Neuron (in vitro differentiated cells): ENCODE measurements around the gene FGL2.

Experiments used
- H2AFZ ChIP-seq: one replicate; pipeline ENCODE4 v1.6.1; 2013; ENCODE audit warnings: low read depth, mild to moderate bottlenecking, inconsistent platforms, low read length, moderate library complexity
- H3K27me3 ChIP-seq: one replicate; pipeline ENCODE4 v1.6.1; 2013; ENCODE audit warnings: low read length; ENCODE audit not compliant: insufficient read depth
- H3K36me3 ChIP-seq: one replicate; pipeline ENCODE4 v1.6.1; 2013; ENCODE audit warnings: low read length; ENCODE audit not compliant: insufficient read depth
- H3K4me1 ChIP-seq: one replicate; pipeline ENCODE4 v1.6.1; 2013; ENCODE audit warnings: low read length; ENCODE audit not compliant: insufficient read depth
- H3K4me3 ChIP-seq: 2 replicates; pipeline ENCODE4 v1.5.1; 2013; ENCODE audit warnings: mild to moderate bottlenecking, low read length, moderate library complexity
- H3K9me3 ChIP-seq: one replicate; pipeline ENCODE4 v1.6.1; 2013; ENCODE audit warnings: low read length

The FGL2 gene, protein sequence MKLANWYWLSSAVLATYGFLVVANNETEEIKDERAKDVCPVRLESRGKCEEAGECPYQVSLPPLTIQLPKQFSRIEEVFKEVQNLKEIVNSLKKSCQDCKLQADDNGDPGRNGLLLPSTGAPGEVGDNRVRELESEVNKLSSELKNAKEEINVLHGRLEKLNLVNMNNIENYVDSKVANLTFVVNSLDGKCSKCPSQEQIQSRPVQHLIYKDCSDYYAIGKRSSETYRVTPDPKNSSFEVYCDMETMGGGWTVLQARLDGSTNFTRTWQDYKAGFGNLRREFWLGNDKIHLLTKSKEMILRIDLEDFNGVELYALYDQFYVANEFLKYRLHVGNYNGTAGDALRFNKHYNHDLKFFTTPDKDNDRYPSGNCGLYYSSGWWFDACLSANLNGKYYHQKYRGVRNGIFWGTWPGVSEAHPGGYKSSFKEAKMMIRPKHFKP

DNA sequence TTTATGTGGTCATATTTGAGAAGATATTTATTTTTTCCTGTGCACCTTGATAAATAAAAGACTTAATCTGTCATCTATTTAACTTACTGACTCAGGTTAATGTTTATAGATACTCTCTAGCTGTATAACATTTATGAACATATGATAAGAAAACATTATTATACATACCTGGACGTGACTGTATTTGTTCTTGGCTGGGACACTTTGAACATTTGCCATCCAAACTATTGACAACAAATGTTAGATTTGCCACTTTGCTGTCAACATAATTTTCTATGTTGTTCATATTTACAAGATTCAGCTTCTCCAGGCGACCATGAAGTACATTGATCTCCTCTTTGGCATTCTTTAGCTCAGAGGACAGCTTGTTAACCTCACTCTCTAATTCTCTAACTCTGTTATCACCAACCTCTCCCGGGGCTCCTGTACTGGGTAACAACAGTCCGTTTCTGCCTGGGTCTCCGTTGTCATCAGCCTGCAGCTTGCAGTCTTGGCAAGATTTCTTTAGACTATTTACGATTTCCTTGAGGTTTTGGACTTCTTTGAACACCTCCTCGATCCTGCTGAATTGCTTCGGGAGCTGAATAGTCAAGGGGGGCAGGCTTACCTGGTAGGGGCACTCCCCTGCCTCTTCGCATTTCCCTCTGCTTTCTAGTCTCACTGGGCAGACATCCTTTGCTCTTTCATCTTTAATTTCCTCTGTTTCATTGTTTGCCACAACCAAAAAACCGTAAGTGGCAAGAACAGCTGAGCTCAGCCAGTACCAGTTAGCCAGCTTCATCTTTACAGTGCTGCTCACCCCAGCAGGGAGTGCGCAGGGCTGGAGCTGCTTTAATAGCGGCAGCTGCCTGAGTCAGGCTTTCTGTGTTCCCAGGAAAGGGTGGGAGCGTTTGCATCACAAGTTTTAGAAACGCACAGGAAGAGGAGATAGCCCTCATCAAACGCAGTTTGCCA, at the start of gene FGL2:
Gene FGL2 (minus strand): TSS at position 807 of the 954 bp plus-strand sequence. CDS start 26 bp downstream, at position 781.
- Histone ChIP-seq H3K27me3 (no peaks in the 10 kb centered on the region), H3K4me1 (peaks cover 13% of the 10 kb centered on the region), H3K9me3 (no peaks in the 10 kb centered on the region), H2AFZ (peak within 1 kb of the TSS; percentile 50), H3K4me3 (peak within 1 kb of the TSS; percentile 4), H3K36me3 (no peaks in the 10 kb centered on the region)

DNA sequence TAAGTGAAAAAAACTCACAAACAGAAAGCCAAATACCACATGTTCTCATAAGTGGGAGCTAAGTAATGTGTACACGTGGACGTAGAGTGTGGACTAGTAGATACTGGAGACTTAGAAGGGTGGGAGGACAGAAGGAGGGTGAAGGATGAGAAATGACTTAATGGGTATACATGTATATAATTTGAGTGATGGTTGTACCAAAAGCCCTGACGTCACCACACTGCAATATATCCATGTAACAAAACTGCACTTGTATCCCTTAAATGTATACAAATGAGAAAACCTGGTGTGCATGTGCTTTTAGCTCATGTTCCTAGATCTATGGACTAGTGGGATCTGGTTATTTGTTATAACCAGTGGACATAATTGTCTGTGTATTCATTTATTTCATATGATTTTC, 48.5 kb upstream of the FGL2 start:
- Histone ChIP-seq H3K4me3 (no peak overlapping the region), H3K9me3 (no peaks in the 10 kb centered on the region), H3K27me3 (no peaks in the 10 kb centered on the region), H3K36me3 (no peaks in the 10 kb centered on the region), H3K4me1 (peaks cover 2% of the 10 kb centered on the region), H2AFZ (no peak overlapping the region)

DNA sequence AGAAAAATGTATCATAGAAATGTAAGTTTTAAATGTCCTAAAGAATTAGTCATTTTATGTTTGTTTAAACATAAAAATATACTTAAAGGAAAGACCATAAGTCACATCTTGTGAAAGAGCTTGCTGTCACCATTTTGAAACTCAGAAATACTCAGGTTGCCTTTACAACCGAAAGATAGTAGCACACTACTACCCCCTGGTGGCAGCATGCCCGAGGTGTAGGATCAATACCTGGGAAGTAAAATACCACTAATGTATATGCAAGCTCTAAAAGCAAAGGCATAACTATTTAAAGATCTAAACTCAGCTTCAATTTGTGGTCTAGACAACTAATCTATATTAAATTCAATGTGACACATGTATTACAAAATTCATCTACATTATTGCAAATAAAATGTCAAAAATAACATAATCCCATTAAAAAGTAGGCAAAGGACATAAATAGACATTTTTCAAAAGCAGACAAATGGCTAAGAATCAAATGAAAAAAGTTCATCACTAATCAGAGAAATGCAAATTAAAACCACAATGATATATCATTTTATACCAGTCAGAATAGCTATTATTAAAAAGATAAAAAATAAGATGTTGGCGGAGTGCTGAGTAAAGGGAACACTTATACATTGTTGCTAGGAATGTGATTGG, 47.7 kb upstream of the FGL2 start:
- H3K36me3 ChIP-seq: no peaks in the 10 kb centered on the region
- no peak overlapping the region for H3K4me3 ChIP-seq
- H2AFZ ChIP-seq: no peak overlapping the region
- H3K27me3 ChIP-seq: no peaks in the 10 kb centered on the region
- H3K9me3 ChIP-seq: no peaks in the 10 kb centered on the region
- peaks cover 7% of the 10 kb centered on the region for H3K4me1 ChIP-seq

DNA sequence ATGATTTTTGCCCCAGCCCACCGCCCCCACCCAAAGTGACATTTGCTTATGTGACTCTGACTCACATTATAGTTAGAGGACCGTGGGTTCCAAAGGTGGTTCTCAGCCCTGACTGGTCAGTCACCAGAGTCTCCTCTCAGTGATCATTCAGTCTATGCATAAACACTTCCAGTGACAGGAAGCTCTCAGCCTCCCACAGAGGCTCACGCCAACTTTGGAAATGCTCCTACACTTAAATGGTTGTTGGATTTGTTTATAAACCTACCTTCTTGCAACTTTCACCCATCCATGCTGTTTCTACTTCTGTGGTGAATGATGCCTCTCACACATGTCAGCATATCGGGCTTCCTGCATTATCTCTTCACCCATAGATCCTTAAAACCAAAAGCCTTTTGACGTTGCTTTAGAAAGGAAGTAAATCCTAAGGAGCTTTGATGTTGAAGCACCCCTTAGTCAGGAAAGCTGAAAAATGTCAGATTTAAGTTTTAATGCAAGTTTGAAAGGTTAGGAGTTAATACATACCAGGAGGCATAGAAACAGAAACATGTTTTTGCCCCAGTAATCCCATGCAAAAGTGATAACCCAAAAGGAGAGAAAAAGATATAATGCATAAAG, 46.5 kb upstream of the FGL2 start:
- Histone ChIP-seq H3K36me3 (no peaks in the 10 kb centered on the region), H3K9me3 (no peaks in the 10 kb centered on the region), H2AFZ (no peak overlapping the region), H3K4me1 (peaks cover 7% of the 10 kb centered on the region), H3K4me3 (no peak overlapping the region), H3K27me3 (no peaks in the 10 kb centered on the region)

- H2AFZ ChIP-seq: no peak overlapping the region
- H3K9me3 ChIP-seq: no peaks in the 10 kb centered on the region
- peaks cover 7% of the 10 kb centered on the region for H3K4me1 ChIP-seq
These were observed 45.6 kb upstream of the FGL2 start for GRCh38 chr7:77245015-77245755.

GRCh38 chr7:77244222-77244934, 44.8 kb upstream of the FGL2 start:
- H3K36me3 ChIP-seq: no peaks in the 10 kb centered on the region
- H3K27me3 ChIP-seq: no peaks in the 10 kb centered on the region
- peaks cover 7% of the 10 kb centered on the region for H3K4me1 ChIP-seq
- H3K9me3 ChIP-seq: no peaks in the 10 kb centered on the region
- no peak overlapping the region for H3K4me3 ChIP-seq
- no peak overlapping the region for H2AFZ ChIP-seq

More at GRCh38 chr7:77245015-77245755, 45.6 kb upstream of the FGL2 start:
- Histone ChIP-seq H3K27me3 (no peaks in the 10 kb centered on the region), H3K36me3 (no peaks in the 10 kb centered on the region), H3K4me3 (no peak overlapping the region)

DNA sequence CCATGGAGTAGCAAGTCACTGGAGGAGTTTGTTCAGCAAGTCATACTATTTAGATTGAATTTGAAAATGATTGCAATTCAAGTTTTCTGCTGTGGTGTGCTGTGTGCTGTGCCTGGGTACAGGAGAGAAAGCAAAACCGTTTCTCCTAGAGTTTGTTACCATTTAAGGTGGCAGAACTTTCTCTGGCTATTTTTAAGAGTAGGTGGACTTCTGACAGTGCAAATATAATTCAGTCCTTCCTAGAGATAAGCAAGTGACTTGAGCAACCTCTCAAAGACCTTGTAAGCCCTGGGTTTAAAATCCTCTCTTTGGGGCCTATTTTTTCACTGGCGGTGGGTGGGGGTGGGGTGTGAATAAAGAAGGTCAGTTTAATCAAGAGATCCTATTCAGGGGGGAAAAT, 42.9 kb upstream of the FGL2 start:
- Histone ChIP-seq H3K9me3 (no peaks in the 10 kb centered on the region), H3K4me1 (peaks cover 7% of the 10 kb centered on the region), H3K27me3 (no peaks in the 10 kb centered on the region), H2AFZ (no peak overlapping the region), H3K36me3 (no peaks in the 10 kb centered on the region), H3K4me3 (no peak overlapping the region)

GRCh38 chr7:77242068-77242467, 42.4 kb upstream of the FGL2 start:
- H3K9me3 ChIP-seq: no peaks in the 10 kb centered on the region
- no peaks in the 10 kb centered on the region for H3K27me3 ChIP-seq
- H3K4me3 ChIP-seq: no peak overlapping the region
- no peaks in the 10 kb centered on the region for H3K36me3 ChIP-seq
- no peak overlapping the region for H2AFZ ChIP-seq
- peaks cover 7% of the 10 kb centered on the region for H3K4me1 ChIP-seq

- H3K27me3 ChIP-seq: no peaks in the 10 kb centered on the region
- H3K4me1 ChIP-seq: peaks cover 7% of the 10 kb centered on the region
- H3K36me3 ChIP-seq: no peaks in the 10 kb centered on the region
- no peak overlapping the region for H2AFZ ChIP-seq
- no peaks in the 10 kb centered on the region for H3K9me3 ChIP-seq
- H3K4me3 ChIP-seq: no peak overlapping the region
These were observed 39.9 kb upstream of the FGL2 start for GRCh38 chr7:77239471-77239870.

- no peaks in the 10 kb centered on the region for H3K9me3 ChIP-seq
These were observed 39.1 kb upstream of the FGL2 start for GRCh38 chr7:77238703-77239136.

GRCh38 chr7:77235276-77235675, 35.7 kb upstream of the FGL2 start:
- Histone ChIP-seq H3K4me1 (no peaks in the 10 kb centered on the region), H3K36me3 (no peaks in the 10 kb centered on the region), H3K27me3 (no peaks in the 10 kb centered on the region), H2AFZ (no peak overlapping the region), H3K4me3 (no peak overlapping the region), H3K9me3 (no peaks in the 10 kb centered on the region)

More at GRCh38 chr7:77238703-77239136, 39.1 kb upstream of the FGL2 start:
- Histone ChIP-seq H3K27me3 (no peaks in the 10 kb centered on the region), H3K4me3 (no peak overlapping the region), H2AFZ (no peak overlapping the region), H3K4me1 (peaks cover 7% of the 10 kb centered on the region), H3K36me3 (no peaks in the 10 kb centered on the region)
